Naive thymus-derived CD4-positive, alpha-beta T cell (primary cell): ENCODE results near the gene CELA1. TPM values are rescaled to one million over a fixed set of nuclear protein-coding genes. Genes with fewer than 3 reads are reported as not detected.
A peak's percentile ranks its signal among the peaks of the same experiment; 100 is the strongest.

Experiments
- ATAC-seq: fragments of 150-1000 bp; cut with Tn5 transposase; 2 replicates; pipeline ENCODE4 v1.10.0; 2021; ENCODE audit warnings: mild to moderate bottlenecking, moderate library complexity
- CTCF ChIA-PET: fragments of 350-600 bp; sonication (Branson Sonifier 250); formaldehyde crosslinking; loops from one replicate; lab custom pipeline; 2021; ENCODE audit warnings: antibody characterized with exemption; lab: Charles Lee
- POLR2A ChIA-PET: fragments of 350-600 bp; sonication (Branson Sonifier 250); formaldehyde crosslinking; loops from one replicate; lab custom pipeline; 2021; ENCODE audit warnings: antibody characterized with exemption, inconsistent platforms; lab: Charles Lee
- DNase-seq, 9 donors: peaks; one replicate each; pipeline versions ENCODE4 v3.0.0 to v3.0.0-alpha.2; 2020 to 2022; ENCODE audit warnings: mixed read lengths in 1 of 9
- H3K27ac ChIP-seq: one replicate; pipeline ENCODE4 v1.7.0; 2013; ENCODE audit warnings: mild to moderate bottlenecking, low read depth, low read length, moderate library complexity
- H3K27me3 ChIP-seq, 2 donors: one replicate each; pipeline ENCODE4 v1.7.0; 2013; ENCODE audit warnings: low read length in 2 of 2, mild to moderate bottlenecking in 2 of 2, moderate library complexity in 2 of 2; ENCODE audit not compliant: control insufficient read depth in 2 of 2, insufficient read depth in 2 of 2
- H3K36me3 ChIP-seq, 3 experiments: 1 replicate in 2 of 3; 2 replicates in 1 of 3; pipeline ENCODE4 v1.7.0; 2013; ENCODE audit warnings: low read length in 3 of 3, mild to moderate bottlenecking in 3 of 3, moderate library complexity in 1 of 3; ENCODE audit not compliant: insufficient read depth in 3 of 3, control insufficient read depth in 2 of 3
- H3K4me1 ChIP-seq, 2 donors: one replicate each; pipeline ENCODE4 v1.7.0; 2013; ENCODE audit warnings: low read length in 2 of 2, mild to moderate bottlenecking in 2 of 2, moderate library complexity in 1 of 2; ENCODE audit not compliant: control insufficient read depth in 2 of 2, insufficient read depth in 2 of 2
- H3K4me3 ChIP-seq: 2 replicates; pipeline ENCODE4 v1.7.0; 2013; ENCODE audit warnings: mild to moderate bottlenecking, low read length
- H3K9me3 ChIP-seq, 3 experiments: 1 replicate in 2 of 3; 2 replicates in 1 of 3; pipeline ENCODE4 v1.7.0; 2013; ENCODE audit warnings: low read length in 3 of 3; ENCODE audit not compliant: control insufficient read depth in 2 of 3
- H3K27ac Mint-ChIP-seq, 9 donors: one replicate each; pipeline ENCODE4 v1.8.0; 2020 to 2022; ENCODE audit warnings: mixed read lengths in 9 of 9, mild to moderate bottlenecking in 8 of 9, moderate library complexity in 5 of 9, inconsistent platforms in 2 of 9
- H3K27me3 Mint-ChIP-seq, 5 donors: one replicate each; pipeline ENCODE4 v1.8.0; 2021 to 2022; ENCODE audit warnings: mixed read lengths in 5 of 5, mild to moderate bottlenecking in 1 of 5
- H3K36me3 Mint-ChIP-seq, 5 donors: one replicate each; pipeline ENCODE4 v1.8.0; 2020 to 2022; ENCODE audit warnings: mixed read lengths in 5 of 5, mild to moderate bottlenecking in 3 of 5, inconsistent platforms in 1 of 5
- H3K4me1 Mint-ChIP-seq, 7 donors: one replicate each; pipeline ENCODE4 v1.8.0; 2020 to 2022; ENCODE audit warnings: mixed read lengths in 7 of 7, mild to moderate bottlenecking in 3 of 7, inconsistent platforms in 1 of 7
- H3K4me3 Mint-ChIP-seq, 10 donors: one replicate each; pipeline ENCODE4 v1.8.0; 2020 to 2022; ENCODE audit warnings: mild to moderate bottlenecking in 10 of 10, mixed read lengths in 10 of 10, moderate library complexity in 6 of 10, inconsistent platforms in 2 of 10
- H3K9me3 Mint-ChIP-seq, 11 donors: one replicate each; pipeline ENCODE4 v1.8.0; 2020 to 2022; ENCODE audit warnings: mixed read lengths in 11 of 11, mild to moderate bottlenecking in 4 of 11, inconsistent platforms in 1 of 11, moderate library complexity in 1 of 11
- intact Hi-C, 2 donors: fragments of 100-400 bp; cut with micrococcal nuclease; formaldehyde crosslinking; loops; one replicate each; pipeline ENCODE4 v1.15.1; 2023
- polyA plus RNA-seq, 2 donors: library from polyadenylated mRNA; unstranded; fragments of 300-500 nt; fragmentation: Illumina TruSeq; gene quantifications; one replicate each; pipeline ENCODE4 v1.2.3, GENCODE V29; 2021
- total RNA-seq, 6 experiments: library from RNA in 5 of 6; stranded (reverse) in 5 of 6; gene quantifications; 1 replicate in 5 of 6; 2 replicates in 1 of 6; pipeline ENCODE4 v1.2.3 and lab custom pipeline; 2021 to 2026

The CELA1 gene
- total and polyA plus RNA-seq, 7 experiments from 2014 or later: 1.1 to 9.2 (median 1.8) TPM; not detected in 1

DNA sequence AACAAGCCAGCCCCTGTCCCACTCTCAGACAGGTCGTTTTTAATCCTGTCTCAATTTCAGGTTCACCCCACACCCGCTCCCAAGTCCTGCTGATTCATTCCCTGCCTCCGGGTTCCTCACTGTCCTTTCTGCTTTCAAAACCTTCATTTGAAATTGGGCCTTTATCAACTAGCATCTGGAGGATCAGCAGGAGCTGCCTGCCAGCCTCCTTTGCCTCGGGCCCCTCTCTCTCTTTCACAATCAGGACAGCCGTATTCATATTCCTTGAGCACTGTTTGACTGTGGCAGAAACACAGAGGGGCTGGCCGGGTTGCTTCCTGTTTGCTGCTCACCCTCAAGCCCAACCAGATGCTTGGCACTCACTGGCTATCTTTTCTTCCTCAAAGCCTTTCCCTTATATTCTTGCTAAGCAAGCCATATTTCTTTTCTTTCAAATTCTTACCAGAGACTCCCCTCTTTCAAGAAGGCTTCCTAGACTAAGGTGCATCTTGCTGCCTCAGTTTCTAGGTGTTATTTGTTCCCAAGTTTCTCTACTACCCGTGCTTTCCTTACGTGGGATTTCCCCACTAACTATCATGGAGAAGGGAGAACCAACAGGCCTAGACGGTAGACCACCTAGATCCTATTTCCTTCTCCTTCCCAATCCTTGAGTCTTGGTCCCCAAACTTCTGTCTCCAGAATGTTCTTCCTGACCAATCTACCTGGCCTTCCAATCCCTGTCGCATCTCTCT, 41.8 kb upstream of the CELA1 start:
- ChIA-PET POLR2A (interaction anchor here (1.2 kb wide), 1 partner anchor 15 kb away, joined by 3 read pairs; no protein-coding TSS in a partner anchor), CTCF (no interaction called here)
- H3K4me3 ChIP-seq: no peak overlapping the region
- peaks cover 0 to 6% (median 0%) of the 10 kb centered on the region in 5 donors for H3K27me3 Mint-ChIP-seq
- H3K4me1 Mint-ChIP-seq: peaks cover 50 to 80% (median 64%) of the 10 kb centered on the region in 7 donors
- peak overlapping the region in 3 of 10 donors; percentile 2 to 11 (median 6) for H3K4me3 Mint-ChIP-seq
- no peak for ATAC-seq
- DNase-seq: no peak
- H3K36me3 ChIP-seq: no peaks in the 10 kb centered on the region
- intact Hi-C loops: no loop called here
- H3K27me3 ChIP-seq: no peaks in the 10 kb centered on the region
- H3K27ac Mint-ChIP-seq: peak overlapping the region in 7 of 9 donors; percentile 14 to 85 (median 68)
- no peaks in the 10 kb centered on the region for H3K9me3 Mint-ChIP-seq
- H3K27ac ChIP-seq: peak overlapping the region; percentile 12
- peaks cover 21 to 59% of the 10 kb centered on the region in 2 donors for H3K4me1 ChIP-seq
- H3K9me3 ChIP-seq: no peaks in the 10 kb centered on the region
- peaks cover 0 to 5% (median 0%) of the 10 kb centered on the region in 5 donors for H3K36me3 Mint-ChIP-seq

DNA sequence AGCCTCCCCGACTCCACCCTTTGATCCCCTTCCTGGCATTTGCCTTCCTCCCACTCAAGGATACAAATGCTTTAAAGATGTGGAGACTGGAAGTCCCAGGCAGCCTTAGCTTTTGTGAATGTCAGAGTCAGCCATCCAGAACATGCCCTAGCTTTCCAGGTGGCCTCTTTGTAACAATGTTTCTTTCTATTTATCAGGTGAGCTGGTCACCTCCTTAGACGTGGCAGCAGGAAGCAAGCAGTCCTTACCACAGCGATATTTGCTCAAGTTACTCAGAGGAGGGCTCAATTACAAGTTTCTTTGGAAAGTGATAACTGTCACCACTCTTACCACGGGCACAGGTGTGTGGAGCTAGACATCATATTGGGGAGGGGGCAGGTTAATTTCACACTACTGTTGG, 39.9 kb upstream of the CELA1 start:
- peak overlapping the region in 1 of 10 donors; percentile 46 for H3K4me3 Mint-ChIP-seq
- H3K4me1 ChIP-seq: peaks cover 9 to 64% of the 10 kb centered on the region in 2 donors
- H3K9me3 ChIP-seq: no peaks in the 10 kb centered on the region
- peaks cover 5 to 10% (median 9%) of the 10 kb centered on the region in 5 donors for H3K36me3 Mint-ChIP-seq
- ChIA-PET POLR2A (interaction anchor here (1.7 kb wide), 1 partner anchor 17 kb away, joined by 9 read pairs; no protein-coding TSS in a partner anchor), CTCF (interaction anchor here (0.6 kb wide), 2 partner anchors 133 to 434 kb away, joined by 4 read pairs; no protein-coding TSS in a partner anchor)
- H3K27me3 ChIP-seq: no peaks in the 10 kb centered on the region
- ATAC-seq (no peak), DNase-seq (no peak)
- H3K4me3 ChIP-seq: no peak overlapping the region
- intact Hi-C loops: no loop called here
- no peaks in the 10 kb centered on the region for H3K9me3 Mint-ChIP-seq
- no peak overlapping the region for H3K27ac ChIP-seq
- H3K4me1 Mint-ChIP-seq: peaks cover 55 to 90% (median 75%) of the 10 kb centered on the region in 7 donors
- peak overlapping the region in 5 of 9 donors; percentile 2 to 84 (median 12) for H3K27ac Mint-ChIP-seq
- peaks cover 0 to 6% (median 0%) of the 10 kb centered on the region in 5 donors for H3K27me3 Mint-ChIP-seq
- H3K36me3 ChIP-seq: peaks cover 0 to 2% (median 0%) of the 10 kb centered on the region in 3 experiments

DNA sequence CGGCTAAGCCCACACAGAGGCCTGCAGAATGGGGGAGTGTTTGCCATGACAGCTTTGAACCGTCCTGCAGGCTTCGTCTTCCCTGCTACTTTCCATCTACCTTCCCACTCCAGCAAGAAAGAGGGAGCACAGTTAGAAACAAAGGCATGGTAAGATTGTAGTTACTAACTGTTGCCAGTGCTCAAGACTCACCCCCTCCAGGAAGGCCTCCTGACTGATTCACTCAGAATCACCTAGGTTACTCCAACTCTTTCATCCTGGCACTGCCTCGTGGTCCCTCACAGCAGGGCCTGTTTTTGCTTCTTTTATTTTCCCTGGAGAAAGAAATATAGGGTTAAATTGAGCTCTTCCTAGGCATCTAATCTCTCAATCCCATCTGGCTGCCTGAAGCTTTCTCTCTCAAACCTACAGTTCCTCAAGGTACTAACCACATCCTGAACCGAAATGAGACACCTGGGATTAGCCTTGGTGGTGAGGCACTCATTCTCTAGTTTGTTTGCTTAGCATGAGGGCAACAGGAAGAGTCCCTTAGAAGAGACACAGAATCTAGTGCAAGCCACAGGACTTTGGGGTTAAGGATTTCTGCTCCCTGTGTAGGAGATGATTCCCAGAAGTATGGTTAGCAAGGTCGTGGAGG, 36.9 kb upstream of the CELA1 start:
- ATAC-seq (no peak), DNase-seq (peak in 3 of 9 donors; percentile 26 to 39 (median 35))
- H3K27me3 ChIP-seq: no peaks in the 10 kb centered on the region
- H3K27me3 Mint-ChIP-seq: no peaks in the 10 kb centered on the region
- peak overlapping the region; percentile 45 to 88 (median 73) for H3K27ac Mint-ChIP-seq
- H3K4me1 Mint-ChIP-seq: peaks cover 39 to 70% (median 54%) of the 10 kb centered on the region in 7 donors
- H3K4me3 ChIP-seq: no peak overlapping the region
- H3K4me3 Mint-ChIP-seq: peak overlapping the region in 8 of 10 donors; percentile 42 to 87 (median 53)
- H3K9me3 ChIP-seq: no peaks in the 10 kb centered on the region
- ChIA-PET CTCF (interaction anchor here (0.7 to 1.4 kb wide), 2 partner anchors 149 to 298 kb away, joined by 3 read pairs; no protein-coding TSS in a partner anchor), POLR2A (interaction anchor here (0.6 to 1.5 kb wide), 6 partner anchors 10 to 207 kb away, joined by 3 to 6 read pairs (median 4); no protein-coding TSS in a partner anchor)
- H3K36me3 ChIP-seq: peaks cover 0 to 21% (median 7%) of the 10 kb centered on the region in 3 experiments
- intact Hi-C loops: loop anchor here in 1 of 2 donors (1.0 kb wide), 1 partner anchor 8 kb away; the partner anchor contains the start of gene GALNT6
- H3K9me3 Mint-ChIP-seq: no peaks in the 10 kb centered on the region
- peaks cover 11 to 36% (median 12%) of the 10 kb centered on the region in 5 donors for H3K36me3 Mint-ChIP-seq
- H3K27ac ChIP-seq: peak overlapping the region; percentile 24
- H3K4me1 ChIP-seq: peaks cover 0 to 43% of the 10 kb centered on the region in 2 donors

DNA sequence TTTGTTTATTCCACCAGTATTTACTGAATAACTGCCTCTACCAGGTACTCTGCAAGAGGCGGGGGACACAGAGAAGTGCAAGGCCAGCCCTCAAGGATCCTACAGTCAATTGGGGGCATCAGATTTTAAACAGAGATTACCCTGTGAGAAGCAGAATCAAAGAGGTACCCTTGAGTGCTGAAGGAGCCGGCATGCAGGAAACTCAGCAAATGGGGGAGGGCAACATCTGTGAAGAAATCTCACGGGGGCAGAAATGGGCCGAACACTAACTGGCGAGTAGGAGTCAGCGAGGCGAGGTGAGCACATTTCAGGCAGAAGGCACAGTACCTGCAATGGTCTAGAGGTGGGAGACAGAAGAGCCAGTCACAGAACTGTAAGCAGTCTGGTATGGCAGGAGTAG, 35.7 kb upstream of the CELA1 start:
- H3K27ac Mint-ChIP-seq: peak overlapping the region in 8 of 9 donors; percentile 15 to 75 (median 52)
- ChIA-PET CTCF (no interaction called here), POLR2A (interaction anchor here (0.5 to 1.2 kb wide), 2 partner anchors 8 to 13 kb away, joined by 4 to 5 read pairs; no protein-coding TSS in a partner anchor)
- Histone ChIP-seq H3K27me3 (no peaks in the 10 kb centered on the region), H3K27ac (no peak overlapping the region), H3K4me3 (no peak overlapping the region), H3K9me3 (no peaks in the 10 kb centered on the region), H3K4me1 (peaks cover 0 to 42% of the 10 kb centered on the region in 2 donors), H3K36me3 (peaks cover 0 to 33% (median 7%) of the 10 kb centered on the region in 3 experiments)
- peaks cover 16 to 48% (median 22%) of the 10 kb centered on the region in 5 donors for H3K36me3 Mint-ChIP-seq
- H3K9me3 Mint-ChIP-seq: no peaks in the 10 kb centered on the region
- DNase-seq (no peak), ATAC-seq (no peak)
- H3K27me3 Mint-ChIP-seq: no peaks in the 10 kb centered on the region
- intact Hi-C loops: no loop called here
- peak overlapping the region in 7 of 10 donors; percentile 16 to 87 (median 33) for H3K4me3 Mint-ChIP-seq
- H3K4me1 Mint-ChIP-seq: peaks cover 29 to 69% (median 53%) of the 10 kb centered on the region in 7 donors

DNA sequence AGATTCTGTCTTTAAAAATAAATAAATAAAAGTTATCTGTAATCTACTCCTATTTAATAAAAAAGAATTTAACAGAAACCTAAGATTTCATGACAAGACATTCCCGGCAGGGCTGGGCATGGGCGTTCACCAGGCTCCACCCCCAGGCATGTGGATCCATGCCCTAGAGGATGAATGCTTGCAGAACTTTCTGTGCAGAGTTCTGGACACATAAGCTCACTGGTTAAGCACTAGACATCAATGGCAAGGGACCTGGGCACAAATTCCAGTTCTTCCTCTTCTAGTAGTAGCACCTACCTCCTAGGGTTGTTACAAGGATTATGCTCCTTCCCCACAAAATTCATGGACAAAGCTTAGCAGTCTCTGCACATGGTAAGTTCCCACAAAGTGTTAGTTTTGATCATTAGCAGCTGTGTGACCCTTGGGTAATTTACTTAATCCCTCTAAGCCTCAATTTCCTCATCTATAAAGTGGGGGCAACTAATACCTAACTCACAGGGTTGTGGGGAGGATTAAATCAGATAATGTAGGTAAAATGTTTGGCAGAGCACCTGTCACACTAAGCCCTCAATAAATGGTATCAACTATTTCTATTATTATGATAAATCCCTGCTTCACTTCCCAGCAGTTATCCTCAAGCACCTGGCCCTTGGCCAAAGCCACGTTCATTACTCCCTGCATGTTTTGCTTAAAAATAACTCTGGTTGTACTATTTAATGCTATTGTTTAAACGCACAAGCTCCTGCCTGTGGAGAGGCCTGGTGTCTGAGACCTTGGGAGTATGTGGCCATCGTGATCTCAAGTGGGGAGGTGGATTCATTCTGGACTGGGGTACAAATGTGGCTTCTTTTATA, 35.0 kb upstream of the CELA1 start:
- Histone ChIP-seq H3K9me3 (no peaks in the 10 kb centered on the region), H3K27ac (no peak overlapping the region), H3K36me3 (peaks cover 0 to 37% (median 7%) of the 10 kb centered on the region in 3 experiments), H3K27me3 (no peaks in the 10 kb centered on the region), H3K4me1 (peaks cover 0 to 40% of the 10 kb centered on the region in 2 donors), H3K4me3 (no peak overlapping the region)
- H3K4me1 Mint-ChIP-seq: peaks cover 29 to 64% (median 47%) of the 10 kb centered on the region in 7 donors
- H3K9me3 Mint-ChIP-seq: no peaks in the 10 kb centered on the region
- H3K4me3 Mint-ChIP-seq: peak overlapping the region in 4 of 10 donors; percentile 16 to 87 (median 50)
- ATAC-seq (no peak), DNase-seq (no peak)
- peaks cover 16 to 55% (median 22%) of the 10 kb centered on the region in 5 donors for H3K36me3 Mint-ChIP-seq
- ChIA-PET POLR2A (interaction anchor here (1.8 kb wide), 1 partner anchor 10 kb away, joined by 5 read pairs; the partner anchor contains the start of gene GALNT6), CTCF (no interaction called here)
- H3K27me3 Mint-ChIP-seq: no peaks in the 10 kb centered on the region
- intact Hi-C loops: no loop called here
- H3K27ac Mint-ChIP-seq: peak overlapping the region in 5 of 9 donors; percentile 2 to 75 (median 59)
